GM21528 (cell line): ENCODE results near the gene PYM1.
"Not testable (repeated sequence)": the region's sequence is repeated elsewhere in the genome, so short reads cannot be mapped to it uniquely, and the experiment has no call there.

ENCODE experiments used
- ATAC-seq: cut with Tn5 transposase; IDR thresholded peaks from one replicate; pipeline ENCODE4 v1.9.1; 2021; ENCODE audit warnings: mild to moderate bottlenecking, moderate library complexity; ENCODE audit not compliant: unreplicated experiment, low FRiP score

PYM1 gene

DNA sequence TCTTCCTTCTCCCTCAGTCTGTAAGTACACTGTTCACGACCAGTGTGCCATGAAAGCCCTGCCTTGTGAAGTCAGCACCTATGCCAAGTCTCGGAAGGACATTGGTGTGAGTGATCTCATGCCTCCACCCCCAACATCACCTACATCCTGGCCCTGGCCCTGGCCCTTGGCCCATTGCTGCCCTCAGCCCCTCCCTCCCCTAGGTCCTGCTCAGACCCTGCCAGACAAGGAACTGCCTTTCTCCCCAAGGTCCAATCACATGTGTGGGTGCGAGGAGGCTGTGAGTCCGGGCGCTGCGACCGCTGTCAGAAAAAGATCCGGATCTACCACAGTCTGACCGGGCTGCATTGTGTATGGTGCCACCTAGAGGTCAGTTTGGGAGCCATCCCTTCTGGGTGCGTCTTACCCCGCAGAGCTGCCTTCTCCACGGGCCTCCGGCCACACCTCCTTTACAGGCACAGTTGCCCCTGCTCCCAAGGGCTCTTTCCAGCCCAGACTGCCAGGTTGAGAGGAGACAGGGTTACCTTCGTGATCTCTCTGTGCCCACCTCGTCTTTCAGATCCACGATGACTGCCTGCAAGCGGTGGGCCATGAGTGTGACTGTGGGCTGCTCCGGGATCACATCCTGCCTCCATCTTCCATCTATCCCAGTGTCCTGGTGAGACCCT lies 12.5 kb upstream of the PYM1 start:
- peak; percentile 86 for ATAC-seq

DNA sequence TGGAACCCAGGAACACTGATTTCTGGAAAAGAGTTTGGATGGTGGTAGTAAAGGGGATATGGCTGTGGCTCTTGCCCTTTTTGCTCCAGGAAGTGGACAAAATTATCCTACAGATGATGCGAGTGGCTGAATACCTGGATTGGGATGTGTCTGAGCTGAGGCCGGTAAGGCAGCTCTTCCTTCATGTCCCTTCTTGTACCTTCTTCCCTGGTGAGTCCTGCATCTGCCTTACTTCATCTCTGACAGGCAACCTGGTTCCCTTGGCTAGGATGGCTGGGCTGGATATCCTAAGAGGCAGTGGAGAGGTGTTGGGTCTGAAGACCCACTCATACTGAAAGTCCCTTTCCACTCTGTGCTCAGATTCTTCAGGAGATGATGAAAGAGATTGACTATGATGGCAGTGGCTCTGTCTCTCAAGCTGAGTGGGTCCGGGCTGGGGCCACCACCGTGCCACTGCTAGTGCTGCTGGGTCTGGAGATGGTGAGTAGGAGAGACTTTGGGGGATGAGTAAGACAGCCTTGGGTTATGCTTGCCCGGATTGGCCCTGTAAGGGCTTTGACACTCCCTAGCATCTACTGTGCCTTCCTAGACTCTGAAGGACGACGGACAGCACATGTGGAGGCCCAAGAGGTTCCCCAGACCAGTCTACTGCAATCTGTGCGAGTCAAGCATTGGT lies 11.3 kb upstream of the PYM1 start:
- no peak for ATAC-seq

DNA sequence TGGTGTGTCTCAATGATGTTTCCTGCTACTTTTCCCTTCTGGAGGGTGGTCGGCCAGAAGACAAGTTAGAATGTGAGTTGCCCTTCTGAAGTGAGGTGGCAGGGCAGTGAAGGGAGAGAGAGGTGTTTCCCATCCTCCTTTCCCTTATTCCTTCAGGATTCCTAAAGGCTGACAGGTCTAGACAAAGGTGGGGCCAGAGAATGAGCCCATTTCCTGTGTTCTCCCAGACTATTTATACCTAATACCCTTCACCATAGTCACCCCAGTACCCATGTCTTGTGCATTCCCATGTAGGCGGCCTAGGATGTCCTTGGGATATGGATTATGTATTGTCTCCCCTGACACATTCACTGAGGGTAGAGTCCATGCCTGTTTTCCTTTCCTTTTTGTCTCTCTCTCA lies 10.3 kb upstream of the PYM1 start:
- no peak for ATAC-seq

DNA sequence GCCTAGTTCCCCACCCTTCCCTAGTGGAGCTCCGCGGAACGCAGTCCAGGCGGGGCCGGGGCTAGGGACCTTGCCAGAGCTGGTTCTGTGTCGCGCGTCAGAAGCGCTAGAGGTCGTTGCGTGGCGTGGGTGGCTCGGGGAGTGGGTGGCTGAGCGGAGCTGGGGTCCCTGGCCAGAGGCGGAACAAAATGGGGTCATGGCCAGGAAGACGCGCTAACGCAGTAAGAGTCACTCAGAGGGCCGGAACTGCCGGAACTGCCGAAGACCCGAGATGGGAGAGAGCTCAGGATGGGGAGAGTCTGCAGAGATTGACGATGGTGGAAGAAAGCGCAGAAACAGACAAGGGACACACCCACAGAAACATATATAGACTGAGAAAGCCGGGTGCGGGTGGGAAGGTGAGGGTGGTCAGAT lies 8.1 kb upstream of the PYM1 start:
- ATAC-seq, result no peak

DNA sequence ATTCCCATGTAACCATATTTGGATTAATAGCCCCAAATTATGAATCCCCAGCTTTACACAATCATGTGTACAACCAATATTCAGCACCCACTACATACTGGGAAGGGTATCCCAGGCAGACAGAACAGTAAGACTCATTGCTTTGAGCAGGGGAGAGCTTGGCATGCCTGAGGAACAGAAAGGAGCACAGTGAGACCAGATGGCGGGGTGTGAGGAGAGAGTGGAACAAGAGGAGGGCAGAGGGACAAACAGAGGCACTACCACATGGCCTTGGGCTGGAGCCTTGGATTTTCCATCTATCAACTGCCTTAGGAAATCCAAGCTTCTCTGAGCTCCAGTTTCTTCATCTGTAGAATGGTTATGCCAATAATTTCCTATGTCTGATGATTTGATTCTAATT lies 7.1 kb upstream of the PYM1 start:
- ATAC-seq, result no peak

DNA sequence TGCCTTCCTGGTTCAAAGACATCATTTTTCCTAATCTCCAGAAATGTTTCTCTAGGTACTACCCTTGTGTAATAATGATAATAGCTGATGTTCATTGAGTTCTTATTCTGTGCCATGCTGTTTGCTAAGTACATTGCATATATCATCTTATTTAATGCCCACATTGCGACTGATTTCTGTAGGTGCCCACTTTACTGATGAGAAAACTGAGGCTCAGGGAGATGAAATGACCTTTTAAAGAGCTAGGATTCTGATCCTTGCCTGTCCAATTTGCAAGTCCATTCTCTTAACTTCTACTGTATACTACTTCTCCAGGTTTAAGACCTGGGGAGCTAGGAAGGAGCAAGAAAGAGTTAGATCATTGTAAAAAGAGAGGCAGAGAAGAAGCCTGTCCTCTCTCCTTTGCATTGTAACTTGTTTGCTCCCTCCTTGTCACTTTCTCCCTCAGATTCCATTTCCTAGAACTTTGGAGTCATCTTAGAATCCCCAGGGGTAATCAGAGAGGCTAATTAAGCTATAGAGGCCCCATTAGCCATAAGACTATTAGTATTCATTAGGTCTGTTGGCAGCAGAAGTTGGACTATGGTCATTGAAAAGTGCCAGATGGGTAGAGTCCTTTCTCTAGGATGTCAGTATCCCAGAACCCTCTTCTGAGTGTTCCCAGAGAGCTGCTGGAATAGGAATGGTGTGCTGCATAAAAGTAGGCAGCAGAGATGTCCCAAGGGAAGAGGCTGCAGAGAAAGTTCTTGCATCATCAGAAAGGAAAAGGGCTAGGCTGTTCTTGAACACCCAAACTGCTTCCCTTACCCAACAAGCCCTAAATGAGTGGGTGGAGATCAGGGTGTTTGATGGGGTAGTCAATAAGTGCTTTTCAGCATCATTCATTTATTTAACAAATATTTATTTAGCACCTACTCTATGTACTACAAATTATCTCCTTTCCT lies 6.4 kb upstream of the PYM1 start:
- no peak for ATAC-seq

DNA sequence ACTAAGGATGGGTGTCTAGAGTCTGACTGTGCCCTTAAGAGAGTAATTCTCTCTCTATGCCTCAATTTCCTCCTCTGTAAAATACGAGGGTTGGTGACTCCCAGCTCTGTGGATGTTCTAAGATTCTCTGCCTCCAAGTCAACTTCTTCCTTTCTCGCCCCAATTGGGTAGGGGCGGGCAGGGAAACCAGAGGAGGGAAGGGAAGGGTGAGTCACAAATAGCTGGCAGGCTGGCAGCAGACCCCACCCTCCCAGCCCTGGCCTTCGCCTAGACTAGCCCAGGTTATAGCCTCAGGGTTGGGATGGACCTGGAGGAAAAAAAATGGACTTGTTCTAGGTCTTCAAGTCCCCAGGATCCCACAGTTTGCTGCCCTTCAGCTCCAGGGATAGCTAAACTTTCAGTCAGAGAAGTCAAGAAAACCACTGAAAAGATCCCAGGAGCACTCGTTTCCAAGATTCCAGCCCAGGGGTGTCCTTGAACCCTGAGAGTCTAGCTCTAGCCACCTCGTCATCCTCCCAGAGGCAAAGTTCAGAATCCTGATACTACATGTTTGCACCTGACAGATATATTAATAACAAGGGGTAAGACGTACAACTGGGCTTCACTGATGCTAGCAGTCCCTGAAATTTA lies 5.6 kb upstream of the PYM1 start:
- ATAC-seq, result no peak

DNA sequence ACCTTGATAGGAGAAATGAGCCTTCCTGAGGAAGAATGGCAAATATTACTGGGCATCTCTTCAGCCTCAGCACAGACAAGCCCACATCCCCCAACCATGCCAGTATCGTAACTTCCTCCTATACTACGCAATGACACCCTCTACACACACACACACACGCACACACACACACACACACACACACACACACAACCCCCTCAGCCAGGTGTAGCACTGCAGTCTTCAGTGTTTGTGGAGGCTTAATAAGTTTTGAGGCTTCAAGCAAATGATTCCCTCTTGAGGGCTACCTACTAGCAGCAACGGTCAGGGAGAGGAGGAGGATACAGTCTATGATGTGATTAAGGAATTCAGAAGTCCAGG lies 4.8 kb upstream of the PYM1 start:
- ATAC-seq, result no peak

DNA sequence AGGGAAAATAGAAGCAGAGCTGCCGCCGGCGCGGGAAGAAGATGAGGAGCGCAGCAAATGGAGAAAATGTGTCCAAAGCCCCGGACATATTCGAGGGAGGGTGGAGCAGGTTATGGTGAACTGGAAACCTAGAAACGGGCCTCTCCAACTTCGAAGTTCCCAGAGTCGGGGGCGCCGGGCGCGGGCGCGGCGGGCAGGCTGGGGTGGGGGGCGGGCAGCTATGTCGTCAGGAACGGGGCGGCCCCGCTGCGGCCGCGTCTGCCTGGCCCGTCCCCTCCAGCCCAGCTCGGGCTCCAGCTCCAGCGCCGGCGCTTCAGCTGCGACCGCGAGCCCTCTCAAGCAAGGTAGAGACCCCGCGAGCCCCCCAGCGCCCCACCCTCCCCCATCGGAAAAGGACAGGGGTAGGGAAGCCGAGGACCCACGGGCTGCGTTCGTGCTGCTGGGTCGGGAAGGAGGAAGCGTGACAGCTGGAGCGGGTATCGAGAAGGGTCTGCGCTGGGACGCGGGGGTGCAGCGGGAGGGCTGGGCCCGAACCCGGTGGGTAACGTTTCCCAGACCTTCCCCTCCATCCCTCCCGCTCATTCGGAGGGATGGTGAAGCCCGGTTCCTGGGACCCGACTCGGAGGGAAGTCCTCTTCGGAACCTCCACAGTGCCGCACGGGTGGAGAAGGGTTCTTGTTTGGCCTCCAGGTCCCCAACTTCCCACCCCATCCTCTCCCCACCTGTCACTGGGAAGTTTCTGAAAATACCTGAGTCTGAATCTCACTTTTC lies 4.3 kb upstream of the PYM1 start:
- no peak for ATAC-seq

DNA sequence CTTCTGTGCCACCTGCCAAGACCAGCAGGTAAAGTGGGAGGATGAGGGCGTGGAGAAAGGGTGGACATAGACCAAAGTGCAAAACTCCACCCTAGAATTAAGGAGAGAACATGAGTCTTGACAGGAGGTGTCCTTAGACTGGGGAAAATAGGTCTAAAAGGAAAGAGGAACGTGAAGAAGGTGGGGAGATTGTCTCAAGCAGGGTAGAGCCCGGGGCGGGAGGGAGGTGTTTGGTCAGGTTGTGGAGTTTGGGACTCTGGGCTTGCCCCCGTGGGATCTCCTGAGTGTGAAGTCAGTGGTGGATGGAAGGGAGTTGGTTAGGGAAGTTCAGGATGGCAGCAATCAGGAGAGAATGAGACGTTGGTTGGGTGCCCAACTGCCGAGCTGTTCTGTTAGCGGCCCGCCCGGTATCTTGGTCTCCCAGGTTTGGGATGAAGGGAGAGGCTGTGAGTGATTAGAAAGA lies 3.7 kb upstream of the PYM1 start:
- no peak for ATAC-seq

DNA sequence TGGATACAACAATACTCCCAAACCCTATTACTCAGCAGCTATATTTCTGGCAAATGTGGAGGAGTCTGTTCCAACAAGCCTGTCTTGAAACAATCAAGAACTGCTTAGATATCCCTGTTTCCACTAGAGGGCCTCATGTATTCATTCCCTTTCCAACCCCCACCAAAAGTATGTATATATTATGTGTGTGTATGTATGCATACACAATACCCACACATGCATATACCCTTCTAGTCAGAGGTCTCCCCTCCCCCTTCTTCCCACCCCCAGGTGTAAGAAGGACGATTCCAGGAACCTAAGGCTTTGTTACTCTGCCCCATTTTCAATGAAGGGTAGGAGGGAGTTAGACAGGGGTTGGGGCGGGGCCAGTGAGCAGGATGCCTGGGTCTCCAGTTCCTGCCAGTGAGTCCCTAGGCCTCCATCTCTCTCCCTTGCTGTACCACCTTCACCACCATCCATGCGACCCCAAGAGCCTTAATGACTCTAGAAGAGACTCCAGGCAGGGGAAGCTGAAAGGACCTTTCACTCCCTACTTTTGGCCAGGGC lies 3.1 kb upstream of the PYM1 start, which contains the start of gene DGKA:
DGKA (plus strand) TSS at position 392 of the 546 bp plus-strand sequence. CDS start 5,342 bp downstream, outside the sequence.
- no peak for ATAC-seq

DNA sequence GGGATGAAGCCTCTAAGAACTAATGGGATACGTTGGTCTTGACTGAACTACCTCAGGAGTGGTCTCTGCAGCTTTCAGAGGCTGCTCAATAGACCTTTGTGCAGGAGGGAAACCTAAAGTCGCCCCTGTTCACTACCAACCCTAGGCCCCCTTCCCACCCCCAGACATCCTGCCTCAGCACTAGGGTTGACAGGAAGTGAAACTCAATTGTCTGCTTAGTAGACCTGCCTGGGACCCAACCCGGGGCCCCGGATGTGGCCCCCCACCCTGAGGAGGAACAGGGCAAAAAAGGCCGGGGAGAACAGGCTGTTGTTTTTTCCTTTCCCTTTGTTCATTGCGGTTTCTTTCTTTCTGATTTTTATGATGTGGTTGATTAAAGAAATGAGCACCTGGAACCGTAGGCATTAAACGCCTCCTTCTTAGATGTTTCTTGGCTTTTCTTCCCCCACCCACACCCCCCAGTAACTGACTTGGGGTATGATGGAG lies 1.7 kb upstream of the PYM1 start:
- peak; percentile 37 for ATAC-seq

DNA sequence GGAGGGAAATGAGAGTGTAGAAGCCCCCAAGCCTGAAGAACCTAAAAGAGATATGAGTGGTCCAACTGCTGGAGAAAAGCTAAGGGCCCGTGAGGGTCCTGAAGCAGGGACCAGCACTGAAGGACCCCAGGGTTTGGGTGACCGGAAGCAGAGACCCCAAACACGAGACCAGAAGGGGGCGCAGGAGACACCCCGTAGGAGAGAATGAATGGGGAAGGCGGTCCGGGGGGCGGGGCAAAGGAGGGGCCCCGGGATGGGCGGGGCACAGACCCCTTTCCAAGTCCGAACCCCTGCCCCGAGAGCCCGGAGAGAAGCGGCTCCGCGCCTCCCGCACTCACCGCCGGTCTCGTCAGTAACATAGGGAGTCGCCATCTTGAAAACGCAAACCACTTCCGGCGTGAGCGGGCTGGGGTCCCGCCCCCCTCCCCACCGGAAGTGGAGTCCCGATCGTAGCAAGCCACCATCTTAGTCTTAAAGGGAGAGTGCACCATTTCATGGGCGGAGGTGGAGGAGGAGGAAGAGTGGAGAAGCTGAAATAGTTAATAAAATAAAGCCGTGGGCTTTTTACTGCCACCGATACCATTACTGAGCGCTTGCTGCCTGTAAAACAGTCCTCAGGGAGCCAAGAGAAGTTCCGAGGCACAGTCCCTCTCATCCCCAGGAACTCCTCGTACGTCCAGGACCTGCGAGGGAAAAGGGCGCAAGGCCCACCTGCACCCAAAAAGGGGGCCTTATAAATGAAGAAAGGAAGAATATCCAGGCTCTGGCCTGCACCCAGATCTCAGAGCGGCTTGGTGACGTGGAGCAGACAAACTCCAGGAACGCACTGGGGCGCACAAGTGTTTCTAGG lies 731 bp downstream of the PYM1 start:
- ATAC-seq, result peak; percentile 50

DNA sequence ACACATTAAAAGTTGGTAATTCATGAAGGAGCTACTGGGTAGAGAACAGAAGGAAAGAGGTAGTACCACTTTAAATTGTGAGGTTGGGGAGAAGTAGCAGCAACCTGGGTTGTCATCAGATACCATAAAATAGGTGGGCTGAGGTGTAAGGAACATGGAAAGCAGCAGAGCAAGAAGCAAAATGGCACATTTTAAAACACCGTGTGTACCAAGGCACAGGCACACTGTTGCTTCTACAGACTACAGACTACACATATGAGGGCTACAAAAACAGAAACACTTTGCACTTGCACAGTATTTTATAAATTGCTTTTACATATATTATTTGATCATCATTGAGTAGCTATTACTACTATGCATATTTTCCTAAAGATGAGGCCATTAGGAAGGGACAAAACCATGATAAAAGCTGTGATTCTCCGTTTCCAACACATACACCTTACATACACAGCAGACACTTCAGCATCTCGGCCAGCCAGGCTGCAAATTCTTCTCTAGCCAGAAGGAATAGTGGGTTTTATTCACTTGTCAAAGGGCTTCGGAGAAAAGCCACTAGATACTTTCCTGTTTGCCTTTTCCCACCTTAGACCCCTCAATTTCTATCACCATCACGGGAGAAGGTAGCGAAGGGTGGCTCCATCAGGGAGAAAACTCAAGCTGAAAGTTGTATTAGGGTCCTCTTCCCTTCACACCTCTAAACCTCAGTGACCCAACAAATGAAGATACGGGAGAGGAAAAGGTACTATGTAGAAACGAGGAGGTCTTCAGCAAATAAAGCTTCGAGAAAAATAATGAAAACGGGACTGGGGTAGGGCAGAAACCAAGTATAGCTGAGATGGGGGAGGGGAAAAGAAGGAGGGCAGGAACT lies 1.6 kb downstream of the PYM1 start:
- ATAC-seq, result peak; percentile 1

DNA sequence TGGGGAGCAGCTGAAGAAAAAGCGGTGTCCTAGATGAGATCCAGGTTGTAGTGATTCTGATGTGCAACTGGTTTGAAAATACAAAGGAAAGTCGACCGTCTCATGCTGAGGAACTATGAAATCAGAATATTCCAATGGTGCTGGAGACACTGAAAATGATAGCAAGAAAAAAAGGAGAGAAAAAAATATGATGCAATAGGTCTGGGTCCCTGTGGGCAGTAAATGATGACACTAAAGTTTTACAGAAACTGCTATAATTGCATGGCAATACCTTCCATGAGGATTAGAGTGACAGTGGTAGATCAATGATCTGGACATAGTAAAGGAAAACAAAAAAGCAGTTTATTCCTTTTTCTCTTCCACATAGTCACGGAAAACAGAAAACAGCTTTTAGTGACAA lies 2.3 kb downstream of the PYM1 start:
- ATAC-seq, result no peak

DNA sequence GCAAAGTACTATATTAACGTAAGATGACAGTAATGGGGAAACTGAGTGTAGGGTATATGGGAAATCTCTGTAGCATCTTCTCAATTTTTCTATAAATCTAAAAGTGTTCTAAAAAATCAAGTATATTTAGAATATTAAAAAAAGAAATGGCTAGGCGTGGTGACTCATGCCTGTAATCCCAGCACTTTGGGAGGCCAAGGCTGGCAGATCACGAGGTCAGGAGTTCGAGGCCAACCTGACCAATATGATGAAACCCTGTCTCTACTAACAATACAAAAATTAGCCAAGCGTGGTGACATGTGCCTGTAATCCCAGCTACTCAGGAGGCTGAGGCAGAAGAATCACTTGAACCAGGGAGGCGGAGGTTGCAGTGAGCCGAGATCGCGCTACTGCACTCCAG lies 4.0 kb downstream of the PYM1 start:
- not testable (repeated sequence) for ATAC-seq

DNA sequence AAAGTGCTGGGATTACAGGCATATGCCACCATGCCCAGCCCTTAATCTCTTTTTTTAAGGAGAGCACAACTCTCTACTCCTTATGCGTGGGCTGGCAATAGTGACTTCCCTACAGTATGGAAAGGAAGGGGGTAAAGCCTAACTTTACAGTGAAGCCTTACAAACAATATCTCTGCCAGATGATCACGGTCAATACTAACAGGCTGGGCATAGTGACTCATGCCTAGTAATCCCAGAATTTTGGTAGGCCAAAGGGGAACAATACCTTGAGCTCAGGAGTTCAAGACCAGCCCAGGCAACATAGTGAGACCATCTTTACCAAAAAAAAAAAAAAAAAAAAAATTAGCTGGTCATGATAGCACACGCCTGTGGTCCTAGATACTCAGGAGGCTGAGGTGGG lies 5.6 kb downstream of the PYM1 start:
- ATAC-seq, result no peak

DNA sequence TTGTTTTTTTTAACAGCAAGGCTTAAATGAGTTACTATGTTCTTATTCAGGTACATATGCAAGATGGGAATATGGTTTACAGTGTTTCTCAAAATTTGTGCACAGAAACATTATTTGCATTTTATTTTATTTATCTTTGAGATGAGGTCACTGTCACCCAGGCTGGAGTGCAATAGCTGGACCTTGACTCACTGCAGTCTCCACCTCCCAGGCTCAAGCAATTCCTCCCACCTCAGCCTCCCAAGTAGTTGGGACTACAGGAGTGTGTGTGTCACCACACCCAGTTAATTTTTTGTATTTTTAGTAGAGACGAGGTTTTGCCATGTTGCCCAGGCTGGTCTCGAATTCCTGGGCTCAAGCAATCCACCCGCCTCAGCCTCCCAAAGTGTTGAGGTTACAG lies 8.7 kb downstream of the PYM1 start:
- not testable (repeated sequence) for ATAC-seq
